PFSK-1 (cell line): Measurements from ENCODE around the gene PIGC.

Source experiments
- FOXP2 ChIP-seq: optimal IDR thresholded peaks from 2 replicates; pipeline ENCODE3; 2011; ENCODE audit warnings: borderline replicate concordance, control low read depth, inconsistent platforms; ENCODE audit not compliant: insufficient read depth; ENCODE audit errors: extremely low read length, extremely low read depth
- POLR2AphosphoS5 ChIP-seq: IDR thresholded peaks from 2 replicates; pipeline ENCODE4 v1.6.1; 2012; ENCODE audit warnings: low read depth, mild to moderate bottlenecking, control low read depth, low read length, moderate library complexity
- REST ChIP-seq, 2 experiments: IDR thresholded peaks; 2 replicates each; pipeline versions ENCODE4 v1.6.1 to v1.8.0; 2011 to 2012; ENCODE audit warnings: low read depth in 2 of 2, low read length in 2 of 2, control low read depth in 1 of 2, inconsistent platforms in 1 of 2, mild to moderate bottlenecking in 1 of 2, moderate library complexity in 1 of 2; ENCODE audit not compliant: insufficient read depth in 1 of 2
- SIN3A ChIP-seq: IDR thresholded peaks from 2 replicates; pipeline ENCODE4 v1.6.1; 2012; ENCODE audit warnings: mild to moderate bottlenecking, low read length, moderate library complexity, borderline replicate concordance; ENCODE audit not compliant: insufficient read depth
- TAF1 ChIP-seq: IDR thresholded peaks from 2 replicates; pipeline ENCODE4 v1.6.1; 2012; ENCODE audit warnings: low read length, control low read depth, borderline replicate concordance; ENCODE audit not compliant: insufficient read depth

DNA sequence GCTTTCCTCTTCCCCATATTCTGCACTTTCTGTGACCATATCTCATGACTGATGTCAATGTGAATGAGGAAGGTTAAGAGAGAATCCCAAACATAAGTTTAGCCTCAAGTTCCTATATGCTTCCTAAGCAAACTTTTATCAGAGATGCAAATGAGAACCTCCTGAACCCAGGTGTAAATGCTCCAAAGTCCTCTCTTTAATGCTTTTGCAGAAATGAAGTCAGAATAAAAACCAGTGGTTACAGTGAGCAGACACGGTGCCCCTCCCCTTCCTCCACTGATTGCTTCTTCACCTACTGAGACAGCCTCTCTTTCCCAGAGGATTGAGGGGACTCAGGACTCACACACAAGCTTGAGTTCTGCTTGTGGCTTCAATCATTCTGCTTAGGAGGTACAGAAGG is 11.6 kb upstream of the PIGC start:
- TF ChIP-seq POLR2AphosphoS5 = no peak
- no peak for TF ChIP-seq REST (IDR thresholded peaks at IDR 0.05; ENCODE audit: insufficient read depth in 1 of 2, low read depth in 2 of 2, low read length in 2 of 2)
- no peak for TF ChIP-seq TAF1
- no peak for TF ChIP-seq SIN3A
- no peak for TF ChIP-seq FOXP2
